Nephron (organoid): Measurements from ENCODE around the gene PRKAG2.

Experiments
- H3K27ac Mint-ChIP-seq, 3 experiments: 2 replicates each; pipeline ENCODE4 v1.8.0; 2020; ENCODE audit warnings: mixed read lengths in 3 of 3, mild to moderate bottlenecking in 2 of 3, moderate library complexity in 1 of 3
- H3K27me3 Mint-ChIP-seq: 2 replicates; pipeline ENCODE4 v1.8.0; 2021; ENCODE audit warnings: low read depth, mild to moderate bottlenecking, moderate library complexity, mixed read lengths
- H3K36me3 Mint-ChIP-seq: 2 replicates; pipeline ENCODE4 v1.8.0; 2020; ENCODE audit warnings: low read depth, mixed read lengths
- H3K4me1 Mint-ChIP-seq: 2 replicates; pipeline ENCODE4 v1.8.0; 2020; ENCODE audit warnings: mixed read lengths
- H3K4me3 Mint-ChIP-seq, 3 experiments: 2 replicates each; pipeline ENCODE4 v1.8.0; 2020; ENCODE audit warnings: mild to moderate bottlenecking in 3 of 3, mixed read lengths in 3 of 3, moderate library complexity in 2 of 3
- H3K9me3 Mint-ChIP-seq: 2 replicates; pipeline ENCODE4 v1.8.0; 2020; ENCODE audit warnings: mixed read lengths
- TF ChIP-seq, protein P1 (sequence below), 3 experiments: fragments of 200-600 bp; sonication (generic); IDR thresholded peaks; one replicate each; pipeline ENCODE4 v1.5.0; 2021; ENCODE audit warnings: antibody characterized with exemption in 3 of 3; ENCODE audit not compliant: unreplicated experiment in 3 of 3

Gene PRKAG2

DNA sequence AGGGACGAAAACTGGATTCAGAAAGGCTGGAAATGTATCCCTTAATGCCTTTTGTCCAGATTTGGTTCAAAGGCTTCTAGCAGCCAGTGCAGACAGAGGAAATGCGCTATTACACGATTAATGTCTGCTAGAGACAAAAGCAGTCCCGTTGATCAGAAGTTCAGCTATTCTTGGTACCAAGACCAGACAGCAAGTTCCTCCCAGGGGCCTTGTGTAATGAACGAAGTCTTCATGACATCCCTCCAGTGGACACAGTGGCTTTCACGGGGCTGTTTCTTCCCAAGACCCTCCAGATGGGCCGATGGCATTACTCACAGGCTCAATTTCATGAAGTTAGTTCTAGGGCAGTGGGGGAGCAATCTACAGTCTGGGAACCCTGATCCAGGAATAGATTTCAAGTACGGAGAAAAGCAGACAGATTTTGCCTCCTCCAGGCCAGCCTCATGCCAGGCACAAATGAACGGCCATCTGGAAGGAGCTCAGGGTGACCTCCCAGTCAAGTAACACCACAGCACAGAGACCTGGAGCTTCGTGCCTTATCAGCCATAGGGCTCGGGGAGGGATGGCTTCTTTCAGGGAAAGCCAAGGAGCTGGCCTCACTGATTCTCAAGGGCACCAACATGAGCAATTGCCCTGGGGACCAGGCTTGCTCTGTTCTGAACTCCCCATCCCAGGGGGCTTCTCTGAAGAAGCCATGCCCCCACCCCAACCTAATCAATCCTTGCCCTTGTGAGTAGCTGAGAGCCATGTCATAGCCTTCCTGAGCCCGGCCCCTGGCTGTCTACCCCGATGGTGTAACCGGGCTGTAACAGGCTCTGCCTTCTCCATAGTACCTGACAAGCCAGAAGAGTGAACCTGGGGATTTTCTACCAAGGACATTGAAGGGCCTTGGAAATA lies 101.1 kb downstream of the PRKAG2 start:
- no peak overlapping the region for H3K27ac Mint-ChIP-seq
- peaks cover 45% of the 10 kb centered on the region for H3K27me3 Mint-ChIP-seq
- TF ChIP-seq, protein P1, sequence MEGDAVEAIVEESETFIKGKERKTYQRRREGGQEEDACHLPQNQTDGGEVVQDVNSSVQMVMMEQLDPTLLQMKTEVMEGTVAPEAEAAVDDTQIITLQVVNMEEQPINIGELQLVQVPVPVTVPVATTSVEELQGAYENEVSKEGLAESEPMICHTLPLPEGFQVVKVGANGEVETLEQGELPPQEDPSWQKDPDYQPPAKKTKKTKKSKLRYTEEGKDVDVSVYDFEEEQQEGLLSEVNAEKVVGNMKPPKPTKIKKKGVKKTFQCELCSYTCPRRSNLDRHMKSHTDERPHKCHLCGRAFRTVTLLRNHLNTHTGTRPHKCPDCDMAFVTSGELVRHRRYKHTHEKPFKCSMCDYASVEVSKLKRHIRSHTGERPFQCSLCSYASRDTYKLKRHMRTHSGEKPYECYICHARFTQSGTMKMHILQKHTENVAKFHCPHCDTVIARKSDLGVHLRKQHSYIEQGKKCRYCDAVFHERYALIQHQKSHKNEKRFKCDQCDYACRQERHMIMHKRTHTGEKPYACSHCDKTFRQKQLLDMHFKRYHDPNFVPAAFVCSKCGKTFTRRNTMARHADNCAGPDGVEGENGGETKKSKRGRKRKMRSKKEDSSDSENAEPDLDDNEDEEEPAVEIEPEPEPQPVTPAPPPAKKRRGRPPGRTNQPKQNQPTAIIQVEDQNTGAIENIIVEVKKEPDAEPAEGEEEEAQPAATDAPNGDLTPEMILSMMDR (IDR thresholded peaks at IDR 0.05; ENCODE audit: unreplicated experiment in 3 of 3) = no peak
- no peaks in the 10 kb centered on the region for H3K4me1 Mint-ChIP-seq
- no peaks in the 10 kb centered on the region for H3K9me3 Mint-ChIP-seq
- no peaks in the 10 kb centered on the region for H3K36me3 Mint-ChIP-seq
- no peak overlapping the region for H3K4me3 Mint-ChIP-seq

DNA sequence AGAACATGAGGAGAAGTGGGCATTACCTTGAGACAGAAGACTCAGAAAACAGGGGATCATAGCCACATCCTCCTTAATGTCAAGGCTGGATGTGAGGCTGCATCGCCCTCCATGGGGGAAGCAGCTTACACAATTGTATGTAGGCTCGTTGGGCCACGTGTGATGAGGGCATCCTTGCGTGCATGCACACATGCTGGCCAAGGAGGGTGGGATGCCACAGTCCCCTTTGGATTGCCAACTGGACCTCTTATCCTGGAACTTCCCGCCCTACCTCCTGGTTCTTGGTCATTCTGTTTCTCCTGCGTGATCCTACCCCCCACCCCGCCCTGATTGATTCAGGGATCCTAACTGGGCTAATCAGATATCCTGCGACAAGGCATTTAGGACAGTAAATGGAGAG lies 102.0 kb downstream of the PRKAG2 start:
- no peaks in the 10 kb centered on the region for H3K9me3 Mint-ChIP-seq
- no peak overlapping the region for H3K27ac Mint-ChIP-seq
- H3K27me3 Mint-ChIP-seq = peaks cover 40% of the 10 kb centered on the region
- no peak overlapping the region for H3K4me3 Mint-ChIP-seq
- H3K4me1 Mint-ChIP-seq = peaks cover 6% of the 10 kb centered on the region
- TF ChIP-seq, protein P1 (IDR thresholded peaks at IDR 0.05; ENCODE audit: unreplicated experiment in 3 of 3) = no peak
- no peaks in the 10 kb centered on the region for H3K36me3 Mint-ChIP-seq

- H3K36me3 Mint-ChIP-seq = no peaks in the 10 kb centered on the region
- no peak overlapping the region for H3K27ac Mint-ChIP-seq
- no peaks in the 10 kb centered on the region for H3K9me3 Mint-ChIP-seq
- H3K4me1 Mint-ChIP-seq = peaks cover 7% of the 10 kb centered on the region
- TF ChIP-seq, protein P1 (IDR thresholded peaks at IDR 0.05; ENCODE audit: unreplicated experiment in 3 of 3) = no peak
- peaks cover 35% of the 10 kb centered on the region for H3K27me3 Mint-ChIP-seq
- no peak overlapping the region for H3K4me3 Mint-ChIP-seq
Measured at GRCh38 chr7:151773797-151774196, 103.1 kb downstream of the PRKAG2 start.

GRCh38 chr7:151770232-151770631 lies 106.7 kb downstream of the PRKAG2 start:
- Mint-ChIP-seq H3K27ac (no peak overlapping the region), H3K36me3 (no peaks in the 10 kb centered on the region), H3K27me3 (peaks cover 29% of the 10 kb centered on the region), H3K4me1 (peaks cover 7% of the 10 kb centered on the region), H3K9me3 (peaks cover 2% of the 10 kb centered on the region), H3K4me3 (no peak overlapping the region)
- TF ChIP-seq, protein P1 (IDR thresholded peaks at IDR 0.05; ENCODE audit: unreplicated experiment in 3 of 3) = no peak

DNA sequence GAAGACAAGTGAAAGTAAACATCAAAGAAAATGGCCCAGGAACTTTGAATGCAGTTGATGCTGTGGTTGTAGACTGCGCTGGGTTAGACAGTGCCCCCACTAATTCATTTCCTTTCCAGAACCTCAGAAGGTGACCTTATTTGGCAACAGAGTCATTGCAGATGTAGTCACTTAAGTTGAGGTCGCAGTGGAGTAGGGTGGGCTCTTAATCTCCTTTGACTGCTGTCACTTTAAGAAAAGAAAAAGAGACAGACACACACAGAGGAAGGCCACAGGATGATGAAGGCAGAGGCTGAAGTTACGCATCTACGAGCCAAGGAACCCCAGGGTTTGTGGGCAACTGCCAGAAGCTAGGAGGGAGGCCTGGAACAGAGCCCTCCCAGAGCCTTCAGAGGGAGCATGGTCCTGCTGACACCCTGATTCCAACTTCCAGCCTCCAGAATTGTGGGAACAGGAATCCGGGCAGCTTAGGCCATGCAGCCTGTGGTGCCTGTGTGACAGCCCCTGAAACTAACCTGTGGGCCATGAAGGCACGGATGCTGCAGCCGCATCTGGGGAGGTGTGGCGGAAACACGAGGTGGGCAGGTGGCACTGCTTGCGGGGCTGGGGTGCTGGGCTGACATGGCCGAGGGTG lies 107.6 kb downstream of the PRKAG2 start:
- TF ChIP-seq, protein P1 (IDR thresholded peaks at IDR 0.05; ENCODE audit: unreplicated experiment in 3 of 3) = no peak
- Mint-ChIP-seq H3K9me3 (peaks cover 2% of the 10 kb centered on the region), H3K27ac (no peak overlapping the region), H3K36me3 (no peaks in the 10 kb centered on the region), H3K4me1 (peaks cover 7% of the 10 kb centered on the region), H3K27me3 (peaks cover 20% of the 10 kb centered on the region), H3K4me3 (no peak overlapping the region)
